NOMO-1 (cell line): ENCODE data around the gene ATP6V1F.

ENCODE experiments used
- DNase-seq, 2 experiments: peaks; one replicate each; lab custom pipeline; 2025; ENCODE audit not compliant: unreplicated experiment in 2 of 2; lab: John Stamatoyannopoulos, UW

ATP6V1F gene

DNA sequence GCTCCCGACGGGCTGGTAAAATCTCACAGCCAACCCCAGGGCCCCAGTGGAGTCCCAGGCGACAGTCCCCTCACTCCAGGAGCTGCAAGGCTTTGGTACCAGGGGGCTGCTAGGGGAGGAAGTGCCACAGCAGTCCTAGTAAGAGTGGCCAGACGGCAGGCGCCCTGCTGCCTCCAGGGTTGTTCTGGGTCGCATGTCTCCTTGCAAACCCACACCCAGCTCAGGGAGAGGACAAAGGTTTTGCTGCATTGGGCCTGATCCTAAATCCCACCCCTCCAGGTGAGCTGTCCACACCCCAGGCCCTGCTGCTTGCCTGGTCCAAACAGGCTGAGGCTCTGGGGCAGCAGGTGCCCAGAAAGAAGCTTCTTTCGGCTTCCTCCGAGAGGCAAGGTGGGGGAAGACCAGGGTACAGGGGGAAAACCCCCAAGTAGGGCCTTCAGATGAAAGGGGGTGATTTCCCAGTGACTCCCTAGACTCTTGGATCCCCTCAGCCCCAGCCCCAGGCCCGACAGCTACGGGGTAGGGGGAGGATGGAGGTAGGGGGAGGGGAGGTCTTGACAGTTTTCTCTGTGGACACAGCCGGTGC lies 52.0 kb downstream of the ATP6V1F start:
- DNase-seq, result no peak

GRCh38 chr7:128915271-128915819 lies 52.7 kb downstream of the ATP6V1F start:
- DNase-seq, result no peak
